Stimulated activated CD4-positive, alpha-beta T cell treated with anti-CD3 and anti-CD28 coated beads, TNF-alpha, amount 100 ng/mL, for 4 hours (primary cell): Measurements from ENCODE around the gene TNS1.

Source experiments
- DNase-seq, 3 experiments: peaks; one replicate each; pipeline ENCODE4 v3.0.0-alpha.2; 2020; ENCODE audit warnings: low read depth in 3 of 3

Gene TNS1

DNA sequence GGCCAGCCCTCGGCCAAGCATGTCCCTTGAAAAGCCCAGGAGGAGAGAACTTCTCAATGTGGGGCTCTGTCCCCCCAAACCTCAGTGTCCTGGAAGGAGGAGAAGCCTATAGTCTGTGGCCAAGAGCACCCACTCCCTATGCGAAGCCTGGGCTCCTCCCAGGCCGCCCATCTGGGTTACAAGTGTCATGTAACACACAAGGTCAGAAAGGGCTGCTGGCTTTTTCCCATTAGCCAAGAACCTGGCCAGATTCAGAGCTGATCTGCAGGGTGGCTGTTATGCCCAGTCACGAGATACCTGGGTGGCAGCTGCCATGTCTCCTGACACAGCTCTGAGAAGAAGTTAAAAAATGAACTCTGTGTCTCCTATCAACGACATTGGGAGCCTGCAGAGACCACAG is 170.7 kb downstream of the TNS1 start:
- DNase-seq, result no peak

GRCh38 chr2:217831306-217831705 is 171.5 kb downstream of the TNS1 start:
- no peak for DNase-seq

- DNase-seq, result no peak
These were observed 172.0 kb downstream of the TNS1 start for GRCh38 chr2:217830807-217831206.

DNA sequence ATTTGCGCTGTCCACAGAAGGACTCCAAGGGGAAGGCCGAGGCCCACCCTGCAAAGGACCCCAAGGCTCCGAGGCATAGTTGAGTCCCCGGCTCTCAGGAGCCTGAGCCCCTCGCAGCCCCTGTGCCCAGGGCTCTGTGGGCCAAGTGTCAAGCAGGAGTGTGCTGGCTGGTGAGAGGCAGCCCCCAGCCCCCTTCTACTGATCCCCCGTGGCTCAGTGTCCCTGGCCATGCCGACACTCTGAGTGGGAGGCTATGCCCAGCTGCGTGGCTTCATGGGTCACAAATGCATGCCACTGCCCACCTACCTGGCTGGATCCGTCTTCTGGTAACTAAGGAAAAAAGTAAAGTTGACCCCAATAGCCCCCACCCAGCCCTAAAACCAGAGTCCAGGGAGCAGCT is 172.7 kb downstream of the TNS1 start:
- no peak for DNase-seq

DNA sequence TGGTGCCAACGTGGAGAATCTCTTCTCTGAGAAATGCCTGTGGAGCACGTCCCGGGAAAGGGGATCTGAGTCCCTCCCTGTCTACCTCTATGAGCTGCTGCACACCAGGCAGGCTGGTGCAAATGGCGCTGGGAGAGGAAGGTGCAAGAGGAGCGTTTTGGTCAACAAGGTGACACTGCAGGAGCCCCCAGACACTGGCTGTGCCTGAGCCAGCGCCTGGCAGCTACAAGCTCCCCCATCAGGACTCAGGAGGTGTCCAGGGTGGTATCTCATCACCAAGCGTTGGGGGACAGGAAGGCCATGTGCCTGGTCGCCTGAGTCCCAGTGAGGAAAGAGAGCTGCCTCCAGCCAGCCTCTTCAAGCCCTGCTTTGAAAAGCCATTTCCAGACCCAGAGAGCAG is 173.4 kb downstream of the TNS1 start:
- DNase-seq, result no peak

GRCh38 chr2:217828336-217828735 is 174.5 kb downstream of the TNS1 start:
- no peak for DNase-seq

GRCh38 chr2:217827430-217828201 is 175.2 kb downstream of the TNS1 start:
- DNase-seq, result no peak

DNA sequence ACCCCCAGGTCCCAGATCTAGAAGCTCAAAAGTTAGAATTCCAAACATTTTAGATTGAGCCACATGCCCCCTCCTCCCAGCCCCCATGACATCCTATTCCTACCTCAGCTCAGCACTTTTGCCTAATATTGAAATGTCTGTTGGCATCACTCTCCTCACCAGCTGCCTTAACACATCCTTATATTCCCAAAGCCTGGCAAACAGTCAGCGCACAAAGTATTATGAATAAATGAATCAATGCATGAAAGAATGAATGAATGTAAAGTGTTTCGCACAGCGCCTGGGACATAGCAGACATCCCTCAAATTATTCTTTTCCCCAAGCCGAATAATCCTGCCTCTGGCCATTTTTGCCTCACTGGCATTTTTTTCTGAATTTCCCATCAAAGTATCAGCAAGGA is 175.8 kb downstream of the TNS1 start:
- no peak for DNase-seq

DNA sequence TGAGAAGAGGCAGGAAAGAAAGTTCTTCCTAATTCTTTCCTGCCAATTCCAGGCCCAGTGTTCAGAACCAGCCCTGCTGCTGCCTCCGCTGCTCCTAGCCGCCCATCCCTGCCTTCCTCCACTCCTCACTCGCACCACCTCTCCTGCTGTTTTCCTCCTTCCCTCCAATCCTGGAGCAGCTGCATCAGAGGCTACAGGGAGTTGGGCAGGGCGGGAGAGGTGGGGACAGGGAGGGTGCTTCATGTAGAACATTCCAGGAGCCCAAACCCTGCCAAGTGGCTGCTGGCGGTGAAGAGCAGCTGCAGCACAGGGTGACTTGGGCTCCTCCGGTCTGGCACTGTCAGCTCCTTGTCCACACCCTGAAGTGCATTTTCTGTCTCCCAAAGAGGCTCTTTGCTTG is 176.3 kb downstream of the TNS1 start:
- no peak for DNase-seq

DNA sequence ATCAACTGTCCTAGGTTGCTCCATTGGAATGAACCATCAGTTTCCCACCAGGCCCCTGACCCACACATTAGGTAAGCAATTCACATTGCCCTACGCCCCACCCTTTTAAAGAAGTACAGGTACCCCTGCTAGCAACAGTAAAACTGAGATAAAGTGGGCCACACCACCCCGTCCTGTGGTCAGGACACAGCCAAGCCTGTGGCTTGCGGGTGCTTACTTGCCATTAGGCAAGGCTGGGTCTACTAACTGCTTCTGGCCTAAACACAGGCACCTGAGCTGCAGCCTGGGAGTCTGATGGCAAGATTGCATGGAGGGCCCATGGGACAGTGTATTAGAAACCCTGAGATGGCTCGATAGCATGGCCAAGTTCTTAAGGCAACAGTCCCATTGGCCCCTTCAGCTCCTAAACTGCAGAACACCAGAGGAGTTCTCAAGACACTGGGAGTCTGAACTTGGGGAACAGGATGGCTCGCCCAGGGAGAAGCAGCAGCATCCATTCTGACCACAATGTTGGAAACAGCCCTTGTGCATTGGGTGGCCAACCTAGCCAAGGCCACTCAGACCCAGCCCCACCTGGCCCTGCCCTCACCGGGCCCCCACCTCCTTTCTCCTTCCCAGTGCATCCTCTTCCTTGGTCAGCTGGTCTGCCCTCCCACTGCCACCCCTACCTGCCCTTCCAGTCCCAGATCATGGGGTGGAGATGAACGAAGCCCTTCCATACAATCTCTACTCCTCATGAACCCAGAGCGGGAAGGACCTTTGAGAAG is 177.1 kb downstream of the TNS1 start:
- no peak for DNase-seq

GRCh38 chr2:217824223-217824622 is 178.6 kb downstream of the TNS1 start:
- DNase-seq, result no peak

DNA sequence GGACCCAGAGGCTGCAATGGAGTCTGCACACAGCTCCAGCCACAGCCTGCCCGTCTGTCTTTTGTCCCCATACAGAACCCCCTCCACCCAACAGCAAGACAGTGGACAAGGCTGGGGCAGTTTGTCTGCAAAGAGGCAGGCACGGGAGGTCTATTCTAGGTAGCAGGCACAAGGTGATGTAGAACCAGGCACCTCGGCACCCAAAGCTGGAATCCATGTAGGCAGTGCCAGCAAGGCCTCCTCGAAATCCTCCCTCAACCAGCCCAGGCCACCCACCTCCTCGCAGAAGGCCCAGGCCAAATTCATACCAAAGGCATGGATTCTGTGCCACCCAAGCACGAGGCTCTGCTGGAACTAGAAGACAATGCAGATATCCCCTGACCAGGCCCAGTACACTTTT is 179.2 kb downstream of the TNS1 start:
- DNase-seq, result no peak

DNA sequence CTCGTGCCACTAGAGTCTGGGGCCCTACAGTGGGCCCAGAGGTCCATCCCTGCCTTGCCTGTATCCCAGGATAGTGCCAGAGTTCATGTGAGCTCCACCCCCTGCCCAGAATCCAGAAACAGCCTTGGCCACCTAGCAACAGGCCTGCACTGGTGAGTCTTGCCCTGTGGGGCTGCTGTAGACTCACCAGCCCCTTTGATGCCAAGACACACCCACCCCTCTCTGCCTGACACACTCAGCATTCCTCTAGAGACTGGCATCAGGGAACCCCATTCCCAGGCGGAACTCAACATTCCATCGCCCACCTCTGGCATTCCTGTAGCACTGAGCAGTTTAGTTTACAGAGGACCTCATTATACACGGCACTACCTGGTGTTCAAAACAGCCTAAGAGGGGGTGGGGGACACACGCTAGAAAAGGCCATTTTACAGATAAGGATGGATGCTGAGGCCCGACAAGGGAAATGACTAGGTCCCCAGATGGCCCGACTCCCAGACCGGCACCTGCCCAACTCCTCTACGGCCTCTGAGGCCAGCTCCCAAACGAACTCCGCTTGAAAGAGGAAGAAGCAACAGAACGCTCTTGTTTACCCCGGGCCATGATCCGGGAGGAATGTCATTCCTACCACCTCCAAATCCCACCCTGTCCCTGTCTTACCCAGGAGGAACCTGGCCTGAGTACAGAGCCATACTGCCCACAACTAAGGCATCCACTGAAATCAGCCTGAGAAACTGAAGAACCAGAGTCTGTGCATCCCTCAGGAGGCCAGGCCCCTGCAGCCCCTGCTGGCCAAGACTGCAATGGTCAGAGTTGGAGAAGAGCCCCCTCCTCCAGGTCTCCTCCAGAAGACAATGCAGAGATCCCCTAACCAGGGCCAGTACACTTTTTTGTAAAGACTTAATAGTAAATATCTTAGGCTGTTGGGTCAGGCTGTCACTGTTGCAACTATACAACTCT is 180.2 kb downstream of the TNS1 start:
- DNase-seq, result no peak

DNA sequence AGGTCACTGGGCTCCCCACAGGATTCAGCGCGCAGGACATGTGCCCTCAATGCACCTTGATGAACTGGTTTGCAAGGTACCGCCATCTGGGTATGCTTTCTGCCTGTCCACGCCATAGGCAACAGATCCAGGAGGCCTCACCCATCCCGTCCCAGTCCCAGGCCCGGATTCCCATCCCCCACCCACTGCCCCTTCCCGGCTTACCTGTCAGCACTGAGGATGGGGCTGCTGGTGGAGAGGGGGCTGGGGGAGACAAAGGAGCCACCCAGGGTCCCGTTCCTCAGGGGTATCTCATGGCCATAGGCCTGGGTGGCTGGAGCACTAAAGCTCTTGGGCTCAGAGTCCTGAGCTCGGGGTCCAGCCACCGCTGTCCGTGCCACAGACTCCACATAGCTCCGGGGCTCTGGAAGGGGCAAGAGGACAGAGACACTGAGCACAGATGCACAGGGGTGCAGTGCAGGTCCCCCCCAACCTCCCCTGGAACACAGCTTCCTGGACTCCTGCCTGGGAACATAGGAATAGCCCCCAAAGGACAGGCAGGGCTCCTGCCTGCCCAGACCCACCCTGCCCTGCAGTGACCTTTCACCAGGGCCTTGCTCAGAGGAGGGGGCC is 181.2 kb downstream of the TNS1 start:
- no peak for DNase-seq

GRCh38 chr2:217820904-217821303 is 181.9 kb downstream of the TNS1 start:
- DNase-seq, result no peak

DNA sequence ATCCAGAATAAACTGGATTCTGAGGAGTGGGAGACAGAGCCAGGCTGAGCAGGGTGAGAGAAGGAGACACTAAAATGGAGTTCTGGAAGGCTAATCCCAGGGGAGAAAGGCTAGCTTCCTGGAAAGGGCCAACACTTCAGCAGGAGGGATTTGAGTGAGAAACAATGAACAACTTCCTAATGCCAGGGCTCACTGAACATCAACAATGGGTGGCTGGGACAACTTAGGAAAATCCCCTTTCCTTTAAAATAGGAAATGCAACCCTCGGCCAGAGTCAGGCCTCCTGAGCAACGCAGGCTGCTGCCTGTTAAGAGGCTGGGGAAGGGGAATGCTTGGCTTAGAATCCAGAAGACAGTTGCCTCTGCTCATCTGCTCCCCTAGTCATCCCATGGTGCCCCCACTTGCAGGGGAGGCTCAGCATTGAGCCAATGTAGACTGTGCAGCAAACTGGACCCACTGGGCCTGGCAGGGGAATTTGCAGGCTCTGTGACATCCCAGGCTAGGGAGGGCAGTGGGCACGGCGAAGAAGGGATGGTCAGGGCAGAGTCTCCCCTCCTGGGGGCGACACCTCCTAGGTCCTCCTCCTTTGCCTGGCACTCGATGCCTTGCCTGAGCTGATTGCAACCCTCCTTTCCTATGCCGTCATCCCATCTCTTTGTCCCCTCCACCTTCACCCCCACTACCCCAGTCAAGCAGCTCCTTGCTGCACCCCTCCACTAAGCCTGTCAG is 182.5 kb downstream of the TNS1 start:
- DNase-seq, result no peak

- no peak for DNase-seq
These were observed 184.4 kb downstream of the TNS1 start for GRCh38 chr2:217818293-217818850.

DNA sequence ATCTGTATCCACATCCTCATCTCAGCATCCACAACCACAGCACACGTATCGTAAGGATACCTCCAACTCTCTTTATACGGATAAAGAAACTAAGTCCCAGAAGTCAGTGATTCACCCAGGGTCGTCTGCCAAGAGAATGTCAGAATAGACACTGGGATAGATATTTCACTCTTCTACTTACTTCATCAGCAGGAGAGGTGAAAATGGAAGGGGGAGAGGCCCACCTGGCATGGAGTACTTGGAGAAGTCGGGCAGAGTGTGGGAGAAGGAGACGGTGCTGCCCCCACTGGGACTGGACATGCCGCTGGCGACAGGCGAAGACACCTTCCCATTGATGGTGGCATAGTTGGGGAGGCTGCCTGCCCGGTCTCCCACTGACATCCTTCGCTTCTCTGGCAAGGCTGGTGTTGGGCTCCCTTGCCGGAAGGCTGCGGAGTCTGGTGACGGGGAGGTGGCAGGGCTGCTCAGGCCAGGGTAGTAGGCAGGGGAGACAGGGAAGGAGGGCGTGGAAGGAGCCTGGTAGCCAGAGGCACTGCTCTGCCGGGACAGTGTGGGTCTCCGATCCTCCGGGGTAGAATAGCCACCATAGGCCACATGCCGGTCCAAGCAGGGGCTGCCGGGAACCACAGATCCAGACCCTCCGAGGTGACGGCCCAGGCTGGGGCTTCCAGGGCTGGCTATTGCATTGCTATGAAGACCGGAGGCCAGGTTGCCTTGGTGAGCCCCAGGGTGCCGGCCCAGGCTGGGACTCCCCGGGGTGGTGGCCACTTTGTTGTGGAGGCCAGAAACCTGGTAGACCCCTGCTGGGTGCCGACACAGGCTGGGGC is 185.1 kb downstream of the TNS1 start:
- DNase-seq, result no peak

DNA sequence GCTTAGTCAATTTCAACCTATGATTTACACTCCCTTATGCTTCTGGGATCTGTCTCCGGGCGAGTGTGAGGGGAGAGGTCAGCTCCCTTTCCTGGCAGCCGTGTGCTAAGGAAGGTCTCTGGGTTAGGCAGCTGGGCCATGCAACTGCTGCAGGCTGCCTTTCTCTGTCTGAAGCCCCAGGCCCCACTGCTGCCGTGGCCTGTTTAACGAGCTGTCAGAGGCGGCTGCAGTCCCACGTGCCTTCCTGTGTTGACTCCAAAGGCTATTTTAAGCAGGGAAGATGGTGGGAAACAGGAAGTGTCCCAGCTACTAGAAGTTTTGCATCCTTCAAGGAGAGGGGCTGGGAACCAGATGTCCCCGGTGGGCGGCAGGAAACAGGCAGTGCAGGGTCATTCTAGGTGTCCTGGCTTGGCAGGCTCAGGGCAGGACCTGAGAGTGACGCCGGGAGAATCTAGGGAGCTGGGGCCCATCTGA is 186.4 kb downstream of the TNS1 start:
- DNase-seq, result no peak

GRCh38 chr2:217813828-217814227 is 189.0 kb downstream of the TNS1 start:
- DNase-seq, result no peak
